Measurements from ENCODE around the gene DEPP1.

Gene DEPP1

DNA sequence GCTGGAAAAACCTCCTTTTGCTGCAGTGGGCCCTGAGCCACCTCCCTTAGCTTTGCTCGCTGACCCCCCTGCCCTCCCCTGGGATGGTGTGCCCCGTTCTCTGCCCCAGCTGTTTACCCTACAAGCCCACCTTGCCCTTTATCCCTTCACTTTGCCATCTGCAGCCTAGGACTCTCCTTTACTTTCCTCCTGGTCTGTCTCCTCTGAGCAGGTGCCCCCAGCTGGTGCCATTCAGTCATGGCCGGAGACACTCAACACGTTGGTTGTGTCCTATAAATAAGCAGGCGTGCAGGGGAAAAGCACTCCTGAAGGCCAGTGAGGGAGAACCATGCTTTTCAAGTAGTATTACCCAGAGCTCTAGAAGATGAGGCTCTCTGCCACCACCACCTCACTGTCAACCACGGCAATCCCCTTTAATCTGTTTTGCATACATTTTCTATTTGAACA lies 12.9 kb downstream of the DEPP1 start:
- no peak for DNase-seq

DNA sequence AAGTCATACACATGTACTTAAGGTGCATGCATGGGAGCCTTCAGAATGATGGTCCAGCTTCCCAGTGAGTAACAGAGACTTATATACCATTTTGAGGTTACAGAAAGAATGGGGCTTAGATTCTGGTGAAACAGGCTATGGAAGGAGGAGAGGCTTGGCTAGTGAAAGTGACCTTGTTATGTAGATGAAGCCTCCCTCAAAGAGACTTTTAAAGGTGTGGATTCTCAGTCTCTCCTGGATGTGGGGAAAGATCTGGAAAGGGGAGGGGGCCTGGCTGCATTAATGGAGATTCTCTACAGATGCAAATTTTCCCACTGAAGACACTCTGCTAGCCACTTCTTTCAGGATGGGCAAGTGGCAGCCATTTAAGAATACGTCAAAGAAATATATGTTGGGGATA lies 13.5 kb downstream of the DEPP1 start:
- no peak for DNase-seq

DNA sequence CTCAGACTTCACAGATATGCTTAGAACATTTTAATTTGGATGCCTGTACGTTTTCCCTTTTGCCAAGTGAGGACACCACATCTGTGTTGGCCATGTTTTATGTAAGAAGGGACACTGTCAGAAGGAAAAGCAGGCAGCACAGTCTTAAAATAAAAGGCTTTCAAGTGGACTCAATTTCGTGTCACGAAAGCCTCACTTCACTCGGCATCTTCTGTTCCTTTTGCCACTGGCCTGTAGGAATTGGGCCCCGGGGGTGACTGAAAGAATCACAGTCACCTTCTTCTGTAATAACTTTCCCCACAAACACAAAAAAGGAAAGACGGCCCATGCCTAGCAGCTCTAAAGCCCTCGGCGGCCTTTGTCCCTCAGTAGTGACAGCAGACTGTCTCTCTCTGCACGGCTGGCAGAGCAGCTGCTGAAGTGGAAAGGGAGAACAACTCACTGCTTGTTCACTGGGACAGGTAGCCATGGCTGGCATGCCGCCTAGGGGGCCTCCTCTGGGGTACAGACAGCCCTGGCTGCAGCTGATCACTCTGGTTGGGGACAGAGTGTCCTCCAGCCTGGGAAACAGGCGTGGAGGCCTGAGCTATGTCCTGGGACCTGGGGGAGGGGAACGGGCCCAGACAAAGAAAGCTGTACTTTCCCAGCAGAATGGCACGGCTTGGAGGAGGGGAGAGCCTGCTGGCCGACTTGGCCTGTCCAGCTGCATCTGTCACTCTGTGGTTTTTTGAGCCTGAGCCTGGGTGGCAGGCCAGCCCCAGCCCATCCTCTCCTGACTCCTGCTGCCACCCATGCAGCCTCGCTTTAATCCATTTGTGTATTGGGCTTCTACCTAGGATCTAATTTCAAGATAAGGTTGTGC lies 14.6 kb downstream of the DEPP1 start:
- DNase-seq, result no peak

DNA sequence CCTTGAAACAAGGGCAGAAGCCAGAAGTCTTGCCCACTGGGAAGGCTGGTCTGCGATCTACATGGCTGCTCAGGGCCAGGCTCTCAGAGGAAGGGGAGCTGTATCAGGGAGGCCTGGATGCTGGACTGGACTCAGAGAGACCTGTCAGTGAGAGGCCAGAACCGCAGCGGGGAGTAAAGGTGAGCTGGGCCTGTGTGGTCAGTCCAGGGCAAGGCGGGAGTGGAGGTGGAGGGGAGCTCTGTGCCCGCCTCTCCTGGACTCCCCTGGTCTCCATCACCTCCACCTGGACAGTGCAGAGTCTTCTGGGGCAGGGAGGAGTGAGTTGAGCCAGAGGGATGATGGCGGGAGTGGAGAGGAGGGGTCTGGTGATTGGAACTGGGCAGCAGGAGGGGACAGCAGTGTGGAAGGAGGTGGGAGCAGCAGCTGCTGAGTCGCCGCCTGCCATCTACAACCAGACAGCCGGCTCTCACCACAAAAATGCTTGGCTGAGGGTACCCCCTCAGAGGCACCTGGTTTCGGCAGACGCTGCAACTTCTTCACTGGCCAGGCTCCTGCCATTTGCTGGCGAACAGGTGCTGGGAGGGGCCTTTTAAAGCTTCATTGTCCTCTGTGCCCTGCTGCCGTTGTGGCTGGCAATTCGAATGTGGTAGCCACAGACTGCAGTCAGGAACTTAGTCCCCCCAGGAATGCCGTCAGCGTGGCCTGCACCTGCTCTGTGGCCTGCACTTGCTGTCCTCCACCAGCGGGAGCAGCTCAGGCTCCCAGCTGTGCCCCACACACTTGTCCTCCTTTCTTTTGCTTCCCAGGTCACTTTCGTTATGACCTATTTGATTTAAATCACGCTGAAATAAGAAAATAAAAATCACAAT lies 15.5 kb downstream of the DEPP1 start:
- DNase-seq, result no peak

DNA sequence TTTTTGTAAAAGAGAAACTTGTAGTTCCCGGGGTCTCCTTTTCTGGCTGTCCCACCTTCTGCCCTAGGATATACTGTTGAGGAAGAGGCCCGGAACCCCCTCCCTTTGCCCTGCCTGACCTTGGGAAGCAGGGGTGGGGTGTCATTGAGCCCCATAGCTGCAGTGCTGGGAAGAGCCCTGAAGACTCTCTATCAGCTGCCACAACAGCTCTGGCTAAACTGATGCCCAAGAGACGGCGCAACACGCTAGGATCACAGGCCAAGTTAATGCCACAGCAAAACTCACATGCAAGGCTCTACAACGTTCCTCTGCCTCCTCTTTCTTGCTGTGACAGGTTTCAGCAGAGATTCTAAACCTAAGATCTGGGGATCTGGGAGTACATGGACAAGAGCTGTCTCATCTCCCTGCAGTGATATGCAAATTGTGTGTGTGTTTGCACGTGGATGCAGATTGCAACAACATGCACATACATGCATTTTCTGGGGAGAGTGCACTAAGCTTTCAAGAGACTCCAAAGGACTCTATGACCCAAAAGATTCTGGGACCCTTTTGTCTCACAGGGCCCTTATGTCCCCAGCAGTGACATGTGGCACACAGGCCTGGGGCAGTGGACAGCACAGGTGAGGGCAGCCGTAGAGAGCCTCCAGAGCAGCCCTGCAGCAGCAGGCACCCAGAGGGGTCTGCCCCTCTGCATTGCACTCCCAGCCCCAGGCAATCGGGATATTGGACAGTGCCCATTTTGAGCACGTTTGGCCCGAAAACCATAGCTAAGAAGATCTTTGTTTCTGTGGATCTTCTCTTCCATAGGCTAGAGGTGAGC lies 16.5 kb downstream of the DEPP1 start:
- DNase-seq, result no peak

DNA sequence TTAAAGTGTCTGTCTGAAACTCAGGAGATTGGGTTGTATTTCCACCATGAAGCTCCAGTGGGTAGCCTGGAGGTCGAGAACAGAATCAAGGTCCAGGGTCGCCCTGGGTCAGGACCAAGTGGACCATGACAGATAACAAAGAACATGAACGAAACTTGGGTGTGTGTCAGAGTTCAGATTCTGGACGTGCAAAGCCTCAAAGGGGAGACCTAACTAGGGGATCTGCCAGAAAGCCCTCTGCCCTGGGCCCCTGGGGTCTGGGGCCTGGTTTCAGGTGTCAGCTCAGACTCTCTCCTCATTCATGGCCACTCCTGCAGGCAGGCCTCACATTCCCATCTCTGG lies 17.4 kb downstream of the DEPP1 start:
- no peak for DNase-seq

DNA sequence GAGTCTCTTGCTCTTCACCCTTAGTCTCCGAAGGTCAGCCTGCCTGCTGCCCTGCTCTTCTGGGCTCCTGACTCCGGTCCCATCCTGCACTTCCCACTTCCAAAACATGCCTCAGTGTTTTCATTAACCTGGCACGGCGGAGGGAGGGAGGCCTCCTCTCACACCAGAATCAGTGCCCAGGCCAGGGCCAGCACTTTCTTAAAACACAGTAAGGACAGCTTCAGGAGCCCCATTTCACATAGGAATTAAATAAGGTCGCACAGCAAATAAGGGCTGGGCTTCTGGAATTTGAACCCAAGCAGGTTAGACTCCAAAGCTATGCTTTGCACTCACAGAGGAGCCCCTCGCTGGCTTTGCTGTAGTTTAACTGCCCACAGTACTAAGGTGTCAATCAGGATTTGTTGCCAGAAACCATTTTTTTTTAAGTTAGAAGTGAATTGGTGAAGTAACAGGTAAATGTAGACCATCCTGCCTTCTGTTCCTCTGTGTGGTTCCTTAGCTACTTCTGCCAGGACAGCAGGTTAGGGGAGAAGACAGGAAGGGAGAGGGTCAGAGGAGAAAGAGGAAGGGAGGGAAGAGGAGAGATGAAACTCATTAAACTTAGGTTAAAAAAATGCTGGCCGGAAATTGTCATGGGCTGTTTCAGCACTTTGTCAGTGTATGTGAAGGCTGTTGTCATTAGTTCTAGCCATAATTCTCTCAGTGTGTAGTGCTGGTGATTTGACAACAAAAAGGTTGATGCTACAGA lies 18.0 kb downstream of the DEPP1 start:
- DNase-seq, result no peak

DNA sequence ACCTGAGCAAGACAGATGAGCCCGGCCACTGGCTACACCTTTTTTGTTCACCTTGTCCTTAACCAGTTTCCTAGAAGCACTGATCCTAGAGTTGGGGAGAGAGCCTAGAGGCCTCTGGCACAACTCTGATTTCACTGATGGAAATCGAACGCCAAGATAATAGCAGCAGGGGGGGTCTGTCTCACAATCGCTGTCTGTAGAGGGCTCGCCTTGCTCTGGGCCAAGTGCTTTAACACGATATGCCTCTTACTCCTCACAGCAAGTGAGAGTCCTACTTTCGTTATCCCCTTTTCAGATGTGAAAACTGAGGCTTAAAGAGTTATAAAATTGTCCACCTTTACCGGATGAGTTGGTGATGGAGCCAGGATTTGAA lies 18.5 kb downstream of the DEPP1 start:
- DNase-seq, result no peak

DNA sequence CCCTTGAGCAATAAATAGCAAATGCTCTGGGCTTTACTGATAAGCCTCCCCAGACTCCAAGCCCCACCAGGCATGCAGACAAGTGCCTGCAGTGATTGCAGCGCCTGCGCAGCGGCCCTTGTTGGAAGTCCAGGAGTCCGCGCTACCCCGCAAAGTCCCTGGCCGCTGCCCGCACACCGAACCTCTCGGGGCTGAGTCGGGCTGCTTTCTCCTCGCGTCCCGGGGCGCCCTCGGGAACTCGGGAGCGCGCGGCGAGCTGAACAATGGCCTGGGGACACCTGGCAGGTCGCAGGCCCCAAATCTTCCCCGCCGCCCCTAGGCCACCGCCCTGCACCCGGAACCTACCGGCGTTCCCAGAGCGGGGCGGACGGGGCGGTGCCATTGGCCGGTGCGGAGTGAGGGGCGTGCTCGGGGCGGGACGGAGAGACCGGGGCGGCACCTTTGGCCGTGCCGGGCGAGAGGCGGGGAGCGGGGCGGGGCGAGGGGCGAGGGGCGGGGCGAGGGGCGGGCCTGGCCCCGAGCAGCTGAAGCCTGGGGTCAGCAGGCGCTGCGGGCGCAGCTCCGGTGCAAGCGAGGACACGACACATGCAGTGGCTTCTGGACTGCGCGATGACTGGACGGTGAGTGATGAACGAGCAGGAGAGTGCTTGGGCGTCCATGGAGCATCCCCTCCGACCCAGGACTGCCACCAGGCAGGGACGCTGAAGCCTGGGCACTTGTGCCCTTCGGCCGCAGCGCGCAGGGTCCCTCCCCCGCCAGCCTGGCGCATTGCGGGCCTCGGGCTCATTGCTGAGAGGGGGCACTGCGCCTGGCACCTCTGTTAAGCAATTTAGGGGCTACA lies 19.1 kb downstream of the DEPP1 start, which contains the start of gene RASSF4:
RASSF4 (plus strand) TSS at position 556 of the 841 bp plus-strand sequence. CDS start 10,401 bp downstream, outside the sequence.
- DNase-seq, result peak; percentile 87

DNA sequence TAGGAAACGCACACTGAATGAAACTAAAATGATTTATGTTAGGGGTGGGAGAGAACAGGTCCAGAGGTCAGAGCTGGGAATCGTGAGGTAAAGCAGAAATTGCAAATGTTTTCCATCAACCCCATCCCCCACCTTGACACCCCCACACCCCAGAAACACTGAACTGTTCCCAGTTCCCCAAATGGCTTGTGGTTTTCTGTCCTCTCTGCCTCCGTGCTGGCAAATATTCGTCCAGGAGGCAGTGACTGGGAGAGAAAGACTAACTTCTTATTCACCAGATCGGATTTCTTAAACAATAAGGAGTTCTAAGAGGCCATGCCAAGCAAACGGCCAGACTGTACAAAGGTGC lies 19.7 kb downstream of the DEPP1 start:
- DNase-seq, result no peak

DNA sequence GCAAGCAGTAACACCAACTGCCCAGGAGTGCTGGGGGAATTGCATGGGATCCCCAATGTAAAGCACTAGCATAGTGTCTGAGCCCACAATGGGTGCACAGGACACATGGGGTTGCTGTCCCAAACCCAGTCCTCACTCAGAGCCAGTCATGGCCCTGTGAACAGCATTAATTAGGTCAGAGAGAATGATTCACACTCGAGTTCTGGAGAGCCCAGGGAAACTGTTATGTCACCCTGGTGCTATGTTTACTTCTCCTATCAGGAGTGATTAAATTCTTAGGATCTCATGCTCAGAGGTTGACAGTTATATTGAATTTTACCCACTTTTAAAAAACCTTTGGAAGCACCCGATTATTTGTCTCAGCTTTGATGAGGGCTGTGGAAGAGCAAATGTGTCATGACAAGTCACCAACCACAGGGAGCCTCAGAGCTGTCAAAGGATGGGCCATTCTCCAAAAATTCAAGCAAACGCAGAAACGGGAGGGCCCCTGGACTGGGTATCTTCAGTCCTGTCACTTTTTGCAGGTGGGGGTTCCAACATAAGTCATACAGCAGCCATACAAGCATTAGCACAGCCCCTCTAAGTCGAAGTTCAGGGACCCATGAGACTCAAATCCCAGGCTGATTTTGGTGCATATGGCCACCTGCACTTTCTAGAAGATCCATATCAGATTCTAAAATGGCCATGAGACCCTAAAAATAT lies 20.3 kb downstream of the DEPP1 start:
- no peak for DNase-seq

DNA sequence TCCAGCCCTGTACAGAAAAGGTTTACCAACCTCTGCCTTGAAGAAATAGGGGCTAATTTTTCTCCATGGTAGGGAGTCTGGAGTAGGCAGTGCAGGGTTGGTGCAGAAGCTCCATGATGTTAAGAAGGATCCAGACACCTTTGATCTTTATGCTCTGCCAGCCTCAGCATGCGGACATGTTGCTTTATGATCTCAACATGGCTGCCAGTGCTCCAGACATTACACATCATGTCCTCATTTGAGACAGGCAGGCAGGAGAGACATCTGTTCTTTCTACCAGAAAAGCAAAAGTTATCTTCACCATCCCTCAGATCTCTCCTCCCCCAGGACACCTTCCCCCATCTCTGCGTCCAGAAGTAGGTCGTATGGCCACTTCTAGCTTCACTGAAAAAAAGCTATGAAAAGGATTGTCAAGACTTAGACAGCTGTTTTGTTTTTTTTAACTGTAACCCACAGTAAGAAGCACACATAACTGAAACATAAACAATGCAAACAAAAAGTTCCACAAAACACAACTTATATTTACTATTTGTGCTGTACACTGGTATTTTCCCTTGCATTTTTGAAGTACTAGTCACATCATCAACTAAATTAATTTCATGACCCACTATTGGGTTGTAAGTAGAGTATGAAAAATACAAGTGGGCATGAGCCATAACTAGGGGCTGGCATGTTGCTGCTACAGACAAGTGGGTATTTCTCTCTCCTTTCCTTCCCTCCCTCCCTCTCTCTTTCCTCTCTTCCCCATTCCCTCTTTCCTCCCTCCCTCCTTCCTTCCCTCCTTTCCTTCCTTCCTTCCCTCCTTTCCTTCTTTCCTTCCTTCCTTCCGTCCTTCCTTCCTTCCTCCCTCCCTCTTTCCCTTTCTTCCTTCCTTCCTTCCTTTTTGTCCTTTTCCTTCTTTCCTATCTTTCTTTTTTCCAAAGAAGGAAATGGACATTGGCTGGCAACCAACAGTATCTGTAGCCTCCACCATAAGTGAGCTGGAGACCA lies 21.6 kb downstream of the DEPP1 start:
- DNase-seq, result no peak

DNA sequence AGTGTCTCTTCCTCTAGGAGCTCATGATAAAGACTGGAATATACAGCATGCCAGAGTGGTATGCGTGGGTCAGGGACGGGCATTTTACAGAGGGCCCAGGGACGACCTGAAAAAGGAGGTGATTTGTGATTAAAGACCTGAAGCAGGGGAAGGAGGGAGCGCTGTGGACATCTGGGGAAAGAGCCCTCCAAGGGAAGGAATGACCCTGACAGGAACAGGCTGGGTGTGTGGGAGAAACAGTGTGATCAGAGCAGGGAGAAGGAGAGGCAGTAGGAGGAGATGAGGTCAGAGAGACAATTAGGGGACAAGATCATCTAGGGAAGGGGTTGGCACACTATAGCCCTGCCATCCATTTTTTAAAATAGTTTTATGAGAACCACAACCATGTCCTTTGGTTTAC lies 22.4 kb downstream of the DEPP1 start:
- DNase-seq, result no peak

DNA sequence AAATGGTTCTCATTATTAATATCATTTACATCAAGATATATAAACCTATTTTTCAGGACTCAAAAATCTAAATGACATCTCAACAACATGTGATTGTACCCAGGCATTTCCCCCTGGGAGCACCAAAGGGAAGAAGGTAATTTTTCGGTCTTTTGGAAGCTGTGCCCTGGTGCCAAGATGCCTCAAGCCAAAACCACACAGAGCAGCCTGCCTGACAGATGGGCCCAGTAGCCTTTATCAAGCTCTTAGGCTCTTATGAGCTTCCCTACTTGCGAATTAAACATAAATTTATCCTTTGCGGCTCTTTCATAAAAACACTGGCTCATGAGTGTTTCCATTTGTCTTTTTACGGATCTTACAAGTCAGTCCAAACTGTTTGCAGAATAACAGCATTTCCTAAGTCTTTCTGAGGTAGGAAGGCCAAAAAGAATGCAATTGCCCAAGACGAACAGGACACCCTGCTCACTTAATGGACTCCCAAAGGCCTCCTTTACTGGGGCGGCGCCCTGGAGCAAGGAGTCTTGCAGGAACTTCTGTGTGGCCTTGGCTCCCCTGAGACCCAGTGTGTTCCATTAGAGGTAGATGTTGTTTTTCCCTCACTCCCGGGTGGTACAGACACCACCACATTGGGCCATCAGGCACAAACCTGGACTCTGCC lies 23.1 kb downstream of the DEPP1 start:
- DNase-seq, result no peak

DNA sequence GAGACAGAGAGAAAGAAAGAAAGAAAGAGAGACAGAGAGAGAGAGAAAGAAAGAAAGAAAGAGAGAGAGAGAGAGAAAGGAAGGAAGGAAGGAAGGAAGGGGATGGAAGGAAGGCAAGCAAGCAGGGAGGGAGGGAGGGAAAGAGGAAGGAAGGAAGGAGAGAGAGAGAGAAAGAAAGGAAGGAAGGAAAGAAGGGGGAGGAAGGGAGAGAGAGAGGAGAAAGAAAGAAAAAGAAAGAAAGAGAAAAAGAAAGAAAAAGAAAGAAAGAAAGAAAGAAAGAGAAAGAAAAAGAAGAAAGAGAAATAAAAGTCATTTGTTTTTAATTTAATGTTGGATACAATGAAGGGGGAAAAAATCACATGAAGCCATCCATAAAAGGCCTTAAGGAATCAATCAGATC lies 23.6 kb downstream of the DEPP1 start:
- DNase-seq, result no peak

DNA sequence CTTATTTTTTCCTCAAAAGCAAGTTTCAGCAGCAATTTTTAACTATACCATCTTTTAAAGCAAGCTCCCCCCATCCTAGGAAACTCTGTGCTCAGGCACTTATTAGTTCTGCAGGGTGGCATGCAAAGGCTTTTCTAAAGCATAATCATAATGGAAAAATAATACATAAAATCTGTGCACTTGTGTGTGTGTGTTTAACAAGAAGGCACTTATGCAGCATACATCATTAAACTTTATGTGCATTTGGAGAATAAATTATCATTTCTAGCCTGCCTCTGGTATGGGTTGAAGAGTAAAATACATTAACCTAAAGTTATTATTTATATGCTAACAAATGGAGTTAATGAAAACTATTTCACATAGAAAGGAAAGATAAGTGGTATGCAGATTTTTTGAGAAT lies 24.6 kb downstream of the DEPP1 start:
- no peak for DNase-seq

DNA sequence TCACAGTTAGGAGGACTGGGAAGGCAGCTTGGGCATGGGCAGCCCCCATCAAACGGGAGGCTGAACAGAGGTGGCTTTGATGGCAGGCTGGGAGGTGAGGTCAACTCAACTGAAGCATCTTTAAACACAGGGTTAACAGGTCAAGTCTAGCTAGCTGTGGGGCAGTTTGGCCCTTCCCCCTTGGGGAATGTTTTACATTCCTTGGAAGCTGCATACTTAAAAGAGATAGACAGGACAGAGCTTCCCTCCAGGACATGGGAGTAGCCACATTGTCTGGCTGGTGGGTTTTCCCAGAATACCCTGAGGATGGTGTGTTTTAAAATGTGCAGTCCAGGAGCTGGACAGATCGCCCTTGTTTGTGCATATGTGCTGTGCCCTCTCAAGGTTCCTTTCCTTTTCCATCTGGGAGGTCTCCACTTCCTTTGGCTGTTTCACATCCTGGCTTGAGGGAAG lies 25.8 kb downstream of the DEPP1 start:
- no peak for DNase-seq

DNA sequence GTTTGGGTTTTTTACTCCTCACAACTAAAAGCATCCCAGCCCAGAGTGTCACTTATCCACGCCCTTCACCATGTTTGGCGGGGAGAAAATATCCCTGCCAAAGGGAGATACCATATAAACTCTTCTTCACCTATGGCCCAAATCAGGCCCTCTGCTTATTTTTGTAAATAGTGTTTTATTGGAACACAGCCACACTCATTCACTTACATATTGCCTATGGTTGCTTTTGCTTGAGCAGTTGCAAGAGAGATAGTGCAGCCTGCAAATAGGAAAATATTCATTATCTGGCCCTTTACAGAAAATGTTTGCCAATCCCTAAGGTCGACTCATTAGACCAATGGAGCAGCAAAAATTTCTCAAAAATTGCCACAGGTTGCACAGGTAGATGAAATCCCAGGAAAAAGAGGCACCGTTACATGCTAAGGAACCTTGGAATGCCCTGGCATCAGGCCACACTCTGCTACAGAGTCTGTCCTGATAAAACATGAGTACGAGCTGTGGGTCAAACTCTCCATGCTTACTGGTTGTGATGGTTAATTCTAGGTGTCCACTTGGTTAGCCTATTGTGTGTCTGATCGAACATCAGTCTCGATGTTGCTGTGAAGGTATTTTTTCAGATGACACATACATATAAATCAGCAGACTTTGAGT lies 26.9 kb downstream of the DEPP1 start:
- DNase-seq, result no peak
